ENCODE results near the gene RIPK1.
"Not testable (repeated sequence)": the region's sequence is repeated elsewhere in the genome, so short reads cannot be mapped to it uniquely, and the experiment has no call there.

The RIPK1 gene

GRCh38 chr6:3155416-3155815 lies 87.1 kb downstream of the RIPK1 start:
- H3K4me3 ChIP-seq (ENCODE audit: low read depth, low read length), result not testable (repeated sequence)

GRCh38 chr6:3156184-3157130 lies 88.2 kb downstream of the RIPK1 start:
- peak overlapping the region; percentile 78 for H3K4me3 ChIP-seq (ENCODE audit: low read depth, low read length)
- not testable (repeated sequence) for DNase-seq (ENCODE audit: low read depth)

More at GRCh38 chr6:3155416-3155815, 87.1 kb downstream of the RIPK1 start:
- DNase-seq (ENCODE audit: low read depth), result not testable (repeated sequence)

GRCh38 chr6:3157131-3157933 lies 89.0 kb downstream of the RIPK1 start, which contains the start of gene TUBB2A:
TSS of gene TUBB2A (minus strand) at chr6:3157544. CDS start at chr6:3157463, 81 bp downstream.
- no peak for DNase-seq (ENCODE audit: low read depth)
- H3K4me3 ChIP-seq (ENCODE audit: low read depth, low read length), result peak within 1 kb of the TSS; percentile 78

GRCh38 chr6:3159805-3160781 lies 91.8 kb downstream of the RIPK1 start:
- DNase-seq (ENCODE audit: low read depth), result no peak
- H3K4me3 ChIP-seq (ENCODE audit: low read depth, low read length), result no peak overlapping the region

- peak overlapping the region; percentile 73 for H3K4me3 ChIP-seq (ENCODE audit: low read depth, low read length)
These were observed 93.8 kb downstream of the RIPK1 start for GRCh38 chr6:3162067-3162497.

GRCh38 chr6:3162565-3163247 lies 94.4 kb downstream of the RIPK1 start:
- DNase-seq (ENCODE audit: low read depth), result no peak
- H3K4me3 ChIP-seq (ENCODE audit: low read depth, low read length), result peak overlapping the region; percentile 73

More at GRCh38 chr6:3162067-3162497, 93.8 kb downstream of the RIPK1 start:
- DNase-seq (ENCODE audit: low read depth), result no peak

- H3K4me3 ChIP-seq (ENCODE audit: low read depth, low read length), result peak overlapping the region; percentile 73
These were observed 94.9 kb downstream of the RIPK1 start for GRCh38 chr6:3163248-3163594.

GRCh38 chr6:3164388-3164787 lies 96.1 kb downstream of the RIPK1 start:
- no peak overlapping the region for H3K4me3 ChIP-seq (ENCODE audit: low read depth, low read length)
- DNase-seq (ENCODE audit: low read depth), result no peak

More at GRCh38 chr6:3163248-3163594, 94.9 kb downstream of the RIPK1 start:
- DNase-seq (ENCODE audit: low read depth), result no peak

All from skeletal muscle cell (primary cell).